Measurements from ENCODE around the gene KDM6B.
A peak's percentile ranks its signal among the peaks of the same experiment; 100 is the strongest.

Gene KDM6B

GRCh38 chr17:7842380-7843256 is 8.6 kb downstream of the KDM6B start:
- FAIRE-seq: no peak

GRCh38 chr17:7843257-7843535 is 9.2 kb downstream of the KDM6B start:
- no peak for FAIRE-seq

GRCh38 chr17:7843536-7844291 is 9.7 kb downstream of the KDM6B start:
- FAIRE-seq: no peak

- FAIRE-seq: peak; percentile 61
Observed at GRCh38 chr17:7844292-7845154, 10.5 kb downstream of the KDM6B start.

GRCh38 chr17:7845359-7846062 is 11.5 kb downstream of the KDM6B start:
- no peak for FAIRE-seq

GRCh38 chr17:7846063-7846735 is 12.2 kb downstream of the KDM6B start:
- FAIRE-seq: no peak

- no peak for FAIRE-seq
Observed at GRCh38 chr17:7846765-7847661, 13.0 kb downstream of the KDM6B start.

- FAIRE-seq: no peak
Observed at GRCh38 chr17:7848131-7848579, 14.1 kb downstream of the KDM6B start.

- FAIRE-seq: no peak
Observed at GRCh38 chr17:7848739-7849129, 14.7 kb downstream of the KDM6B start.

GRCh38 chr17:7849130-7849750 is 15.2 kb downstream of the KDM6B start:
- no peak for FAIRE-seq

- no peak for FAIRE-seq
Observed at GRCh38 chr17:7849751-7850504, 15.9 kb downstream of the KDM6B start.

GRCh38 chr17:7850701-7851437 is 16.9 kb downstream of the KDM6B start:
- FAIRE-seq: no peak

GRCh38 chr17:7851438-7852261 is 17.6 kb downstream of the KDM6B start:
- FAIRE-seq: peak; percentile 65

GRCh38 chr17:7852262-7852670 is 18.2 kb downstream of the KDM6B start:
- no peak for FAIRE-seq

GRCh38 chr17:7852919-7853690 is 19.1 kb downstream of the KDM6B start:
- FAIRE-seq: no peak

GRCh38 chr17:7853691-7854038 is 19.6 kb downstream of the KDM6B start:
- no peak for FAIRE-seq

- no peak for FAIRE-seq
Observed at GRCh38 chr17:7854078-7854777, 20.2 kb downstream of the KDM6B start.
